GM23338 (cell line): ENCODE results near the gene ATP5PD. TPM values are rescaled to one million over a fixed set of nuclear protein-coding genes. Genes with fewer than 3 reads are reported as not detected.

Experiments
- ATAC-seq: fragments of 200-7000 bp; cut with Tn5 transposase; 3 replicates; pipeline ENCODE4 v1.9.1; 2020
- DNase-seq: peaks from one replicate; pipeline ENCODE4 v3.0.0-alpha.2; 2015; ENCODE audit warnings: low spot score
- H2AFZ ChIP-seq: fragments of 200-600 bp; sonication (generic); 2 replicates; pipeline ENCODE4 v1.8.0; 2016; ENCODE audit warnings: antibody characterized with exemption, mild to moderate bottlenecking, moderate library complexity
- H3F3A ChIP-seq: fragments of 200-600 bp; sonication (generic); replicated peaks from 2 replicates; pipeline ENCODE4 v1.8.0; 2017; ENCODE audit warnings: antibody characterized with exemption, mixed run types, low read depth
- H3K27ac ChIP-seq: fragments of 200-600 bp; sonication (generic); 2 replicates; pipeline ENCODE4 v1.6.1; 2016; ENCODE audit warnings: low read depth
- H3K27me3 ChIP-seq: fragments of 200-600 bp; sonication (generic); 2 replicates; pipeline ENCODE4 v1.8.0; 2016; ENCODE audit warnings: mild to moderate bottlenecking, mixed run types, moderate library complexity; ENCODE audit not compliant: insufficient read depth
- H3K36me3 ChIP-seq: fragments of 200-600 bp; sonication (generic); 2 replicates; pipeline ENCODE4 v1.8.0; 2016; ENCODE audit warnings: mild to moderate bottlenecking; ENCODE audit not compliant: insufficient read depth
- H3K4me1 ChIP-seq: fragments of 200-600 bp; sonication (generic); 2 replicates; pipeline ENCODE4 v1.8.0; 2016; ENCODE audit warnings: mild to moderate bottlenecking, moderate library complexity; ENCODE audit not compliant: insufficient read depth
- H3K4me2 ChIP-seq: fragments of 200-600 bp; sonication (generic); 2 replicates; pipeline ENCODE4 v1.7.1; 2017; ENCODE audit warnings: mixed run types
- H3K4me3 ChIP-seq: fragments of 200-600 bp; sonication (generic); 2 replicates; pipeline ENCODE4 v1.6.1; 2016; ENCODE audit warnings: mixed run types
- H3K79me2 ChIP-seq: fragments of 200-600 bp; sonication (generic); replicated peaks from 2 replicates; pipeline ENCODE4 v1.8.0; 2017; ENCODE audit warnings: mild to moderate bottlenecking; ENCODE audit not compliant: insufficient read depth
- H3K9me2 ChIP-seq: fragments of 200-600 bp; sonication (generic); 2 replicates; pipeline ENCODE4 v1.8.0; 2017; ENCODE audit not compliant: insufficient read depth
- H4K20me1 ChIP-seq: fragments of 200-600 bp; sonication (generic); replicated peaks from 2 replicates; pipeline ENCODE4 v1.8.0; 2017; ENCODE audit warnings: mild to moderate bottlenecking; ENCODE audit not compliant: insufficient read depth
- H3K27ac Mint-ChIP-seq: 2 replicates; pipeline ENCODE4 v1.8.0; 2020; ENCODE audit warnings: inconsistent platforms, mild to moderate bottlenecking, moderate library complexity, mixed read lengths
- H3K27me3 Mint-ChIP-seq: 3 replicates; pipeline ENCODE4 v1.8.0; 2022; ENCODE audit warnings: low read depth, mild to moderate bottlenecking, moderate library complexity, mixed read lengths, inconsistent platforms; ENCODE audit not compliant: insufficient read depth, poor library complexity
- H3K36me3 Mint-ChIP-seq: 3 replicates; pipeline ENCODE4 v1.8.0; 2021; ENCODE audit warnings: low read depth, mild to moderate bottlenecking, inconsistent platforms, moderate library complexity, mixed read lengths
- H3K4me1 Mint-ChIP-seq: 3 replicates; pipeline ENCODE4 v1.8.0; 2020; ENCODE audit warnings: mild to moderate bottlenecking, inconsistent platforms, mixed read lengths
- H3K4me3 Mint-ChIP-seq: 3 replicates; pipeline ENCODE4 v1.8.0; 2021; ENCODE audit warnings: moderate library complexity, mild to moderate bottlenecking, inconsistent platforms, mixed read lengths
- H3K9me3 Mint-ChIP-seq: 3 replicates; pipeline ENCODE4 v1.8.0; 2020; ENCODE audit warnings: moderate library complexity, mild to moderate bottlenecking, inconsistent platforms, mixed read lengths
- CREB1 ChIP-seq: fragments of 250-450 bp; sonication (Bioruptor Pico); IDR thresholded peaks from 2 replicates; pipeline ENCODE4 v1.5.0; 2020; ENCODE audit warnings: low read depth, mild to moderate bottlenecking, moderate library complexity
- EZH2 ChIP-seq: fragments of 200-600 bp; sonication (generic); IDR thresholded peaks from one replicate; pipeline ENCODE4 v1.8.0; 2017; ENCODE audit warnings: antibody characterized with exemption, mild to moderate bottlenecking, low read depth; ENCODE audit not compliant: unreplicated experiment
- EZH2phosphoT487 ChIP-seq: fragments of 200-600 bp; sonication (generic); IDR thresholded peaks from one replicate; pipeline ENCODE4 v1.8.1; 2018; ENCODE audit warnings: antibody characterized with exemption; ENCODE audit not compliant: unreplicated experiment
- JUNB ChIP-seq: IDR thresholded peaks from one replicate; pipeline ENCODE4 v1.6.1; 2016; ENCODE audit warnings: antibody characterized with exemption; ENCODE audit not compliant: unreplicated experiment
- NANOG ChIP-seq: IDR thresholded peaks from 2 replicates; pipeline ENCODE4 v1.6.1; 2016; ENCODE audit warnings: antibody characterized with exemption, borderline replicate concordance
- POLR2AphosphoS5 ChIP-seq: IDR thresholded peaks from 2 replicates; pipeline ENCODE4 v1.6.1; 2016; ENCODE audit warnings: antibody characterized with exemption, low read depth
- STAT1 ChIP-seq: IDR thresholded peaks from one replicate; pipeline ENCODE4 v1.6.1; 2016; ENCODE audit warnings: antibody characterized with exemption; ENCODE audit not compliant: unreplicated experiment
- ZNF114 ChIP-seq: fragments of 250-450 bp; sonication (Bioruptor Pico); IDR thresholded peaks from 2 replicates; pipeline ENCODE4 v1.5.0; 2020; ENCODE audit warnings: mild to moderate bottlenecking, moderate library complexity
- ZNF331 ChIP-seq: fragments of 250-450 bp; sonication (Bioruptor Pico); IDR thresholded peaks from 2 replicates; pipeline ENCODE4 v1.5.0; 2020; ENCODE audit warnings: low read depth, mild to moderate bottlenecking, moderate library complexity
- polyA plus RNA-seq: library from polyadenylated mRNA; unstranded; fragments of >200 nt; fragmentation: Nextera tagmentation; extraction: Ambion mirVana; gene quantifications from 2 replicates; pipeline ENCODE4 v1.2.1, GENCODE V29; 2016
- total RNA-seq: library from RNA; depleted of rRNA; stranded (reverse); fragments of >200 nt; shearing (Covaris generic); gene quantifications from 2 replicates; pipeline ENCODE4 v1.2.3, GENCODE V29; 2014
- TF ChIP-seq, protein P1 (sequence below): fragments of 250-450 bp; sonication (Bioruptor Pico); IDR thresholded peaks from 2 replicates; pipeline ENCODE4 v1.5.0; 2020; ENCODE audit warnings: mild to moderate bottlenecking, moderate library complexity
- TF ChIP-seq, protein P2 (sequence below): IDR thresholded peaks from 2 replicates; pipeline ENCODE4 v1.6.1; 2016; ENCODE audit warnings: antibody characterized with exemption
- TF ChIP-seq, protein P3 (sequence below): IDR thresholded peaks from one replicate; pipeline ENCODE4 v1.6.1; 2018; ENCODE audit warnings: antibody characterized with exemption; ENCODE audit not compliant: unreplicated experiment
- TF ChIP-seq, protein P4 (sequence below), 2 experiments: fragments of 200-600 bp in 1 of 2; sonication (generic) in 1 of 2; conservative IDR thresholded peaks; 2 replicates each; pipeline versions ENCODE4 v1.5.1 to v1.6.1; 2016 to 2017; ENCODE audit warnings: antibody characterized with exemption in 2 of 2, low read depth in 2 of 2, mild to moderate bottlenecking in 2 of 2, moderate library complexity in 1 of 2

Gene ATP5PD
- total and polyA plus RNA-seq, 2 experiments from 2014 or later: 244 to 1,144 TPM

DNA sequence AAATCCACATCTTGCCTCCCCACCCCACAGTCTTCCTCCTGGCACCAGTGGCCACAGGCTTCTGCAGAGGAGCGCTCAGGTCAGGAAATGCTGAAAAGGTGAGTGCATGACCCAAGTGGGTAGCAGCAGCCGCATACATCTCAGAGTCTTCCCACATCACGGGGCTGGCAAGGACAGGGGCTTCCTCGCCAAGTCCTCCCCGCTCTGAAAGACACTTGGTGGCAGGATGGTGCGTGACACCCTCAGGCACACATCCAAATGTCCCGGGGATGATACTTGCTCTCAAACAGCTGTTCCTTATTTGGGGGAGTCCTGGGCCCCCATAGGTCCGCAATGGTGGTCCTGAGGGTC is 32.2 kb upstream of the ATP5PD start:
- TF ChIP-seq, protein P1, sequence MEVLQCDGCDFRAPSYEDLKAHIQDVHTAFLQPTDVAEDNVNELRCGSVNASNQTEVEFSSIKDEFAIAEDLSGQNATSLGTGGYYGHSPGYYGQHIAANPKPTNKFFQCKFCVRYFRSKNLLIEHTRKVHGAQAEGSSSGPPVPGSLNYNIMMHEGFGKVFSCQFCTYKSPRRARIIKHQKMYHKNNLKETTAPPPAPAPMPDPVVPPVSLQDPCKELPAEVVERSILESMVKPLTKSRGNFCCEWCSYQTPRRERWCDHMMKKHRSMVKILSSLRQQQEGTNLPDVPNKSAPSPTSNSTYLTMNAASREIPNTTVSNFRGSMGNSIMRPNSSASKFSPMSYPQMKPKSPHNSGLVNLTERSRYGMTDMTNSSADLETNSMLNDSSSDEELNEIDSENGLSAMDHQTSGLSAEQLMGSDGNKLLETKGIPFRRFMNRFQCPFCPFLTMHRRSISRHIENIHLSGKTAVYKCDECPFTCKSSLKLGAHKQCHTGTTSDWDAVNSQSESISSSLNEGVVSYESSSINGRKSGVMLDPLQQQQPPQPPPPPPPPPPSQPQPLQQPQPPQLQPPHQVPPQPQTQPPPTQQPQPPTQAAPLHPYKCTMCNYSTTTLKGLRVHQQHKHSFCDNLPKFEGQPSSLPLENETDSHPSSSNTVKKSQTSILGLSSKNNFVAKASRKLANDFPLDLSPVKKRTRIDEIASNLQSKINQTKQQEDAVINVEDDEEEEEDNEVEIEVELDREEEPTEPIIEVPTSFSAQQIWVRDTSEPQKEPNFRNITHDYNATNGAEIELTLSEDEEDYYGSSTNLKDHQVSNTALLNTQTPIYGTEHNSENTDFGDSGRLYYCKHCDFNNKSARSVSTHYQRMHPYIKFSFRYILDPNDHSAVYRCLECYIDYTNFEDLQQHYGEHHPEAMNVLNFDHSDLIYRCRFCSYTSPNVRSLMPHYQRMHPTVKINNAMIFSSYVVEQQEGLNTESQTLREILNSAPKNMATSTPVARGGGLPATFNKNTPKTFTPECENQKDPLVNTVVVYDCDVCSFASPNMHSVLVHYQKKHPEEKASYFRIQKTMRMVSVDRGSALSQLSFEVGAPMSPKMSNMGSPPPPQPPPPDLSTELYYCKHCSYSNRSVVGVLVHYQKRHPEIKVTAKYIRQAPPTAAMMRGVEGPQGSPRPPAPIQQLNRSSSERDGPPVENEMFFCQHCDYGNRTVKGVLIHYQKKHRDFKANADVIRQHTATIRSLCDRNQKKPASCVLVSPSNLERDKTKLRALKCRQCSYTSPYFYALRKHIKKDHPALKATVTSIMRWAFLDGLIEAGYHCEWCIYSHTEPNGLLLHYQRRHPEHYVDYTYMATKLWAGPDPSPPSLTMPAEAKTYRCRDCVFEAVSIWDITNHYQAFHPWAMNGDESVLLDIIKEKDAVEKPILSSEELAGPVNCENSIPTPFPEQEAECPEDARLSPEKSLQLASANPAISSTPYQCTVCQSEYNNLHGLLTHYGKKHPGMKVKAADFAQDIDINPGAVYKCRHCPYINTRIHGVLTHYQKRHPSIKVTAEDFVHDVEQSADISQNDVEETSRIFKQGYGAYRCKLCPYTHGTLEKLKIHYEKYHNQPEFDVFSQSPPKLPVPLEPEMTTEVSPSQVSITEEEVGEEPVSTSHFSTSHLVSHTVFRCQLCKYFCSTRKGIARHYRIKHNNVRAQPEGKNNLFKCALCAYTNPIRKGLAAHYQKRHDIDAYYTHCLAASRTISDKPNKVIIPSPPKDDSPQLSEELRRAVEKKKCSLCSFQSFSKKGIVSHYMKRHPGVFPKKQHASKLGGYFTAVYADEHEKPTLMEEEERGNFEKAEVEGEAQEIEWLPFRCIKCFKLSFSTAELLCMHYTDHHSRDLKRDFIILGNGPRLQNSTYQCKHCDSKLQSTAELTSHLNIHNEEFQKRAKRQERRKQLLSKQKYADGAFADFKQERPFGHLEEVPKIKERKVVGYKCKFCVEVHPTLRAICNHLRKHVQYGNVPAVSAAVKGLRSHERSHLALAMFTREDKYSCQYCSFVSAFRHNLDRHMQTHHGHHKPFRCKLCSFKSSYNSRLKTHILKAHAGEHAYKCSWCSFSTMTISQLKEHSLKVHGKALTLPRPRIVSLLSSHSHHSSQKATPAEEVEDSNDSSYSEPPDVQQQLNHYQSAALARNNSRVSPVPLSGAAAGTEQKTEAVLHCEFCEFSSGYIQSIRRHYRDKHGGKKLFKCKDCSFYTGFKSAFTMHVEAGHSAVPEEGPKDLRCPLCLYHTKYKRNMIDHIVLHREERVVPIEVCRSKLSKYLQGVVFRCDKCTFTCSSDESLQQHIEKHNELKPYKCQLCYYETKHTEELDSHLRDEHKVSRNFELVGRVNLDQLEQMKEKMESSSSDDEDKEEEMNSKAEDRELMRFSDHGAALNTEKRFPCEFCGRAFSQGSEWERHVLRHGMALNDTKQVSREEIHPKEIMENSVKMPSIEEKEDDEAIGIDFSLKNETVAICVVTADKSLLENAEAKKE (CRISPR knock-in tag): no peak
- TF ChIP-seq JUNB: no peak
- TF ChIP-seq, protein P2, sequence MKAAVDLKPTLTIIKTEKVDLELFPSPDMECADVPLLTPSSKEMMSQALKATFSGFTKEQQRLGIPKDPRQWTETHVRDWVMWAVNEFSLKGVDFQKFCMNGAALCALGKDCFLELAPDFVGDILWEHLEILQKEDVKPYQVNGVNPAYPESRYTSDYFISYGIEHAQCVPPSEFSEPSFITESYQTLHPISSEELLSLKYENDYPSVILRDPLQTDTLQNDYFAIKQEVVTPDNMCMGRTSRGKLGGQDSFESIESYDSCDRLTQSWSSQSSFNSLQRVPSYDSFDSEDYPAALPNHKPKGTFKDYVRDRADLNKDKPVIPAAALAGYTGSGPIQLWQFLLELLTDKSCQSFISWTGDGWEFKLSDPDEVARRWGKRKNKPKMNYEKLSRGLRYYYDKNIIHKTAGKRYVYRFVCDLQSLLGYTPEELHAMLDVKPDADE: no peak
- no peak for TF ChIP-seq CREB1
- TF ChIP-seq NANOG: no peak
- no peak for TF ChIP-seq ZNF114
- no peak for TF ChIP-seq ZNF331 (CRISPR knock-in tag)
- TF ChIP-seq EZH2phosphoT487: no peak
- no peak for TF ChIP-seq EZH2
- TF ChIP-seq, protein P3, sequence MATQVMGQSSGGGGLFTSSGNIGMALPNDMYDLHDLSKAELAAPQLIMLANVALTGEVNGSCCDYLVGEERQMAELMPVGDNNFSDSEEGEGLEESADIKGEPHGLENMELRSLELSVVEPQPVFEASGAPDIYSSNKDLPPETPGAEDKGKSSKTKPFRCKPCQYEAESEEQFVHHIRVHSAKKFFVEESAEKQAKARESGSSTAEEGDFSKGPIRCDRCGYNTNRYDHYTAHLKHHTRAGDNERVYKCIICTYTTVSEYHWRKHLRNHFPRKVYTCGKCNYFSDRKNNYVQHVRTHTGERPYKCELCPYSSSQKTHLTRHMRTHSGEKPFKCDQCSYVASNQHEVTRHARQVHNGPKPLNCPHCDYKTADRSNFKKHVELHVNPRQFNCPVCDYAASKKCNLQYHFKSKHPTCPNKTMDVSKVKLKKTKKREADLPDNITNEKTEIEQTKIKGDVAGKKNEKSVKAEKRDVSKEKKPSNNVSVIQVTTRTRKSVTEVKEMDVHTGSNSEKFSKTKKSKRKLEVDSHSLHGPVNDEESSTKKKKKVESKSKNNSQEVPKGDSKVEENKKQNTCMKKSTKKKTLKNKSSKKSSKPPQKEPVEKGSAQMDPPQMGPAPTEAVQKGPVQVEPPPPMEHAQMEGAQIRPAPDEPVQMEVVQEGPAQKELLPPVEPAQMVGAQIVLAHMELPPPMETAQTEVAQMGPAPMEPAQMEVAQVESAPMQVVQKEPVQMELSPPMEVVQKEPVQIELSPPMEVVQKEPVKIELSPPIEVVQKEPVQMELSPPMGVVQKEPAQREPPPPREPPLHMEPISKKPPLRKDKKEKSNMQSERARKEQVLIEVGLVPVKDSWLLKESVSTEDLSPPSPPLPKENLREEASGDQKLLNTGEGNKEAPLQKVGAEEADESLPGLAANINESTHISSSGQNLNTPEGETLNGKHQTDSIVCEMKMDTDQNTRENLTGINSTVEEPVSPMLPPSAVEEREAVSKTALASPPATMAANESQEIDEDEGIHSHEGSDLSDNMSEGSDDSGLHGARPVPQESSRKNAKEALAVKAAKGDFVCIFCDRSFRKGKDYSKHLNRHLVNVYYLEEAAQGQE: no peak
- no peak for TF ChIP-seq POLR2AphosphoS5
- TF ChIP-seq, protein P4, sequence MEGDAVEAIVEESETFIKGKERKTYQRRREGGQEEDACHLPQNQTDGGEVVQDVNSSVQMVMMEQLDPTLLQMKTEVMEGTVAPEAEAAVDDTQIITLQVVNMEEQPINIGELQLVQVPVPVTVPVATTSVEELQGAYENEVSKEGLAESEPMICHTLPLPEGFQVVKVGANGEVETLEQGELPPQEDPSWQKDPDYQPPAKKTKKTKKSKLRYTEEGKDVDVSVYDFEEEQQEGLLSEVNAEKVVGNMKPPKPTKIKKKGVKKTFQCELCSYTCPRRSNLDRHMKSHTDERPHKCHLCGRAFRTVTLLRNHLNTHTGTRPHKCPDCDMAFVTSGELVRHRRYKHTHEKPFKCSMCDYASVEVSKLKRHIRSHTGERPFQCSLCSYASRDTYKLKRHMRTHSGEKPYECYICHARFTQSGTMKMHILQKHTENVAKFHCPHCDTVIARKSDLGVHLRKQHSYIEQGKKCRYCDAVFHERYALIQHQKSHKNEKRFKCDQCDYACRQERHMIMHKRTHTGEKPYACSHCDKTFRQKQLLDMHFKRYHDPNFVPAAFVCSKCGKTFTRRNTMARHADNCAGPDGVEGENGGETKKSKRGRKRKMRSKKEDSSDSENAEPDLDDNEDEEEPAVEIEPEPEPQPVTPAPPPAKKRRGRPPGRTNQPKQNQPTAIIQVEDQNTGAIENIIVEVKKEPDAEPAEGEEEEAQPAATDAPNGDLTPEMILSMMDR (conservative IDR thresholded peaks at IDR 0.05; ENCODE audit: low read depth in 2 of 2): no peak
- TF ChIP-seq STAT1: no peak
- ATAC-seq: no peak
- H3K4me1 ChIP-seq: peaks cover 32% of the 10 kb centered on the region
- H2AFZ ChIP-seq: no peak overlapping the region
- Mint-ChIP-seq H3K27me3 (peaks cover 17% of the 10 kb centered on the region), H3K4me1 (peaks cover 28% of the 10 kb centered on the region), H3K27ac (no peak overlapping the region), H3K4me3 (no peak overlapping the region), H3K9me3 (no peaks in the 10 kb centered on the region), H3K36me3 (no peaks in the 10 kb centered on the region)
- H3K27me3 ChIP-seq: no peaks in the 10 kb centered on the region
- H3K4me2 ChIP-seq: no peak overlapping the region
- H3K79me2 ChIP-seq: no peaks in the 10 kb centered on the region
- H3K9me2 ChIP-seq: no peaks in the 10 kb centered on the region
- no peak overlapping the region for H3K4me3 ChIP-seq
- H4K20me1 ChIP-seq: no peaks in the 10 kb centered on the region
- peaks cover 14% of the 10 kb centered on the region; the same call in 1 of the 2 replicates for H3F3A ChIP-seq
- no peak overlapping the region for H3K27ac ChIP-seq
- H3K36me3 ChIP-seq: no peaks in the 10 kb centered on the region
- DNase-seq: no peak
